T follicular helper cell (primary cell): ENCODE results near the gene RBFOX2.
"Not testable (repeated sequence)": the region's sequence is repeated elsewhere in the genome, so short reads cannot be mapped to it uniquely, and the experiment has no call there.

Experiments
- DNase-seq: peaks from one replicate; pipeline ENCODE4 v3.0.0-alpha.2; 2020; ENCODE audit warnings: low read depth

Gene RBFOX2

GRCh38 chr22:35830305-35830704 is 198.3 kb downstream of the RBFOX2 start:
- no peak for DNase-seq

- no peak for DNase-seq
These were observed 204.4 kb downstream of the RBFOX2 start for GRCh38 chr22:35824256-35824655.

- no peak for DNase-seq
These were observed 207.0 kb downstream of the RBFOX2 start for GRCh38 chr22:35821654-35822053.

- DNase-seq: no peak
These were observed 209.2 kb downstream of the RBFOX2 start for GRCh38 chr22:35819421-35819820.

GRCh38 chr22:35818897-35819296 is 209.7 kb downstream of the RBFOX2 start:
- DNase-seq: no peak

GRCh38 chr22:35812600-35812999 is 216.0 kb downstream of the RBFOX2 start:
- DNase-seq: no peak

- no peak for DNase-seq
These were observed 217.0 kb downstream of the RBFOX2 start for GRCh38 chr22:35811670-35812069.

GRCh38 chr22:35809816-35810215 is 218.8 kb downstream of the RBFOX2 start:
- DNase-seq: no peak

GRCh38 chr22:35808377-35808776 is 220.2 kb downstream of the RBFOX2 start:
- DNase-seq: no peak

GRCh38 chr22:35806668-35807067 is 222.0 kb downstream of the RBFOX2 start:
- DNase-seq: not testable (repeated sequence)

- no peak for DNase-seq
These were observed 223.2 kb downstream of the RBFOX2 start for GRCh38 chr22:35805466-35805865.

- DNase-seq: no peak
These were observed 224.2 kb downstream of the RBFOX2 start for GRCh38 chr22:35804421-35804820.

GRCh38 chr22:35802885-35803284 is 225.7 kb downstream of the RBFOX2 start:
- no peak for DNase-seq

- DNase-seq: not testable (repeated sequence)
These were observed 227.3 kb downstream of the RBFOX2 start for GRCh38 chr22:35801301-35801700.

- DNase-seq: no peak
These were observed 229.5 kb downstream of the RBFOX2 start for GRCh38 chr22:35799150-35799549.

GRCh38 chr22:35797411-35797810 is 231.2 kb downstream of the RBFOX2 start:
- DNase-seq: no peak

- no peak for DNase-seq
These were observed 233.1 kb downstream of the RBFOX2 start for GRCh38 chr22:35795476-35795875.

- no peak for DNase-seq
These were observed 236.1 kb downstream of the RBFOX2 start for GRCh38 chr22:35792506-35792905.

GRCh38 chr22:35791788-35792187 is 236.8 kb downstream of the RBFOX2 start:
- not testable (repeated sequence) for DNase-seq

GRCh38 chr22:35785181-35785923 is 243.3 kb downstream of the RBFOX2 start:
- no peak for DNase-seq

- no peak for DNase-seq
These were observed 244.0 kb downstream of the RBFOX2 start for GRCh38 chr22:35784633-35785032.

GRCh38 chr22:35783943-35784614 is 244.5 kb downstream of the RBFOX2 start:
- no peak for DNase-seq

GRCh38 chr22:35782504-35782903 is 246.1 kb downstream of the RBFOX2 start:
- DNase-seq: no peak

GRCh38 chr22:35781898-35782297 is 246.7 kb downstream of the RBFOX2 start:
- DNase-seq: no peak
